Left lung (tissue), 10 donors: Measurements from ENCODE around the gene MED26. TPM values are rescaled to one million over a fixed set of nuclear protein-coding genes. Genes with fewer than 3 reads are reported as not detected.
A peak's percentile ranks its signal among the peaks of the same experiment; 100 is the strongest.

Experiments used
- ATAC-seq: fragments of 200-7000 bp; cut with Tn5 transposase; one replicate; pipeline ENCODE4 v1.9.1; 2020; ENCODE audit warnings: moderate library complexity
- DNase-seq, 4 donors: peaks; one replicate each; pipeline ENCODE4 v3.0.0-alpha.2; 2013 to 2020
- H3K27ac ChIP-seq, 2 donors: fragments of 200-600 bp; sonication (generic) in 1 of 2; one replicate each; pipeline versions ENCODE4 v1.5.0 to v1.8.0; 2020 to 2021
- H3K27me3 ChIP-seq, 2 donors: fragments of 200-600 bp; sonication (generic) in 1 of 2; one replicate each; pipeline versions ENCODE4 v1.5.0 to v1.8.0; 2020 to 2021
- H3K36me3 ChIP-seq, 2 donors: fragments of 200-600 bp; sonication (generic) in 1 of 2; one replicate each; pipeline versions ENCODE4 v1.5.0 to v1.8.0; 2020 to 2021
- H3K4me1 ChIP-seq, 2 donors: fragments of 200-600 bp; one replicate each; pipeline ENCODE4 v1.8.0; 2021
- H3K4me3 ChIP-seq, 2 donors: fragments of 200-600 bp; sonication (generic) in 1 of 2; one replicate each; pipeline versions ENCODE4 v1.5.0 to v1.8.0; 2020 to 2021; ENCODE audit warnings: mild to moderate bottlenecking in 1 of 2
- H3K9me3 ChIP-seq, 2 donors: fragments of 200-600 bp; sonication (generic) in 1 of 2; one replicate each; pipeline versions ENCODE4 v1.5.0 to v1.8.0; 2020 to 2021
- intact Hi-C, 2 donors: fragments of 100-400 bp; cut with DNase I; formaldehyde crosslinking; loops; one replicate each; pipeline versions ENCODE4 v1.11.2 to v1.14.2; 2022
- polyA plus RNA-seq, 6 donors: library from polyadenylated mRNA; unstranded; fragments of 120-200 nt; gene quantifications; one replicate each; pipeline ENCODE4 v1.2.1, GENCODE V29; 2013; ENCODE audit not compliant: insufficient read length in 6 of 6
- total RNA-seq, 2 donors: library from RNA; stranded (reverse); fragmentation: NEBNext Ultra II Directional; extraction: Animal tissue kit (Norgen Biotek cat#: 25700); gene quantifications; one replicate each; pipeline ENCODE4 v1.2.1, GENCODE V29; 2021
- TF ChIP-seq, protein P1 (sequence below), 2 donors: fragments of 200-600 bp; sonication (generic) in 1 of 2; IDR thresholded peaks; one replicate each; pipeline versions ENCODE4 v1.5.0 to v1.8.0; 2021; ENCODE audit warnings: antibody characterized with exemption in 2 of 2
- donor health status: DM: no; HTN: yes; CAD: no.
- donor health status: DM: no; HTN: no; CAD: no.

MED26 gene
- total and polyA plus RNA-seq, 8 donors: 7.0 to 10.3 (median 8.8) TPM

DNA sequence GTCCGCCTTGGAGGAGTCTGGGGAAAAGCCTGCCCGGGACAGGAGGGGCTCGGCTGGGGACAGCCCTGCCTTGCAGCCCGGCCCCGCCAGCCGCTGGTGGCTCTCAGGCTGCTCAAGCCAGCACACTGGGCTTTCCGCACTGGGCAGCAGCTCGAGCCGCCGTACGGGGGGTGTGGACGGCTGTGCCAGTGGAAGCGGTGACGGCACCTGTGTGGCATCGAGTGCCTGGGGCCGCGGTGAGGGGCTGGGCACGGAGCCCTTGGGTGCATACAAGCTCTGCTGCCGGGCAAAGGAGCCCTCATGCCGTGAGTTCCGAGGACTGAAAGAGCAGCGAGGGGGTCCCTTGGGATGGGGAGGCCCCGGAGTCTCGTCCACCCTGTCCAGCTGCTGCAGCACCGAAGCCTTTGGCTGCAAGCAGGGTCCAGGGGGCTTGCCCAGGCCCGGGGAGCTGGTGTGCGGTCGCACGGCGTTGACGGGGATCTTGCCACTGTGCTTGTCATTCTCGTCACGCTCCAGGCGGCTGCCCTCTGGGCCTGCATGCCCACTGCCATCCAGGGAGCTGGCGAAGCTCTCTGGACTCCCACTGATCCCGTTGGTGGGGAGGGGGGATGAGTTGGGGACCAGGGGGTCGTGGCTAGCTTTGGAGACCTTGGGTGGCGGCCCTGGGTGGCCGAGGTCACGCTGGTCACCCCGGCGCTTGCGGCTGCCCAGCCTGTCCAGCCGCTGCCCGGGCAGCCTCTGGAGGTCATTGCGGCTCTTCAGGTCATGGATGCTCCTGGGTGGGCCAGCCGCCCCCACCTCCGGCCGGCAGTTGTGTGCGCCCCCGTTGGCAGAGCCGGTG is 51.1 kb downstream of the MED26 start:
- ATAC-seq: no peak
- no peak for DNase-seq
- Histone ChIP-seq H3K27me3 (no peaks in the 10 kb centered on the region), H3K4me1 (peaks cover 15 to 46% of the 10 kb centered on the region in 2 donors), H3K4me3 (no peak overlapping the region), H3K36me3 (peaks cover 0 to 40% of the 10 kb centered on the region in 2 donors), H3K27ac (no peak overlapping the region), H3K9me3 (no peaks in the 10 kb centered on the region)
- intact Hi-C loops: loop anchor here in 1 of 2 donors (10.0 kb wide), 1 partner anchor 48 kb away; the partner anchor contains the start of gene MED26
- TF ChIP-seq, protein P1, sequence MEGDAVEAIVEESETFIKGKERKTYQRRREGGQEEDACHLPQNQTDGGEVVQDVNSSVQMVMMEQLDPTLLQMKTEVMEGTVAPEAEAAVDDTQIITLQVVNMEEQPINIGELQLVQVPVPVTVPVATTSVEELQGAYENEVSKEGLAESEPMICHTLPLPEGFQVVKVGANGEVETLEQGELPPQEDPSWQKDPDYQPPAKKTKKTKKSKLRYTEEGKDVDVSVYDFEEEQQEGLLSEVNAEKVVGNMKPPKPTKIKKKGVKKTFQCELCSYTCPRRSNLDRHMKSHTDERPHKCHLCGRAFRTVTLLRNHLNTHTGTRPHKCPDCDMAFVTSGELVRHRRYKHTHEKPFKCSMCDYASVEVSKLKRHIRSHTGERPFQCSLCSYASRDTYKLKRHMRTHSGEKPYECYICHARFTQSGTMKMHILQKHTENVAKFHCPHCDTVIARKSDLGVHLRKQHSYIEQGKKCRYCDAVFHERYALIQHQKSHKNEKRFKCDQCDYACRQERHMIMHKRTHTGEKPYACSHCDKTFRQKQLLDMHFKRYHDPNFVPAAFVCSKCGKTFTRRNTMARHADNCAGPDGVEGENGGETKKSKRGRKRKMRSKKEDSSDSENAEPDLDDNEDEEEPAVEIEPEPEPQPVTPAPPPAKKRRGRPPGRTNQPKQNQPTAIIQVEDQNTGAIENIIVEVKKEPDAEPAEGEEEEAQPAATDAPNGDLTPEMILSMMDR (IDR thresholded peaks at IDR 0.05): no peak

DNA sequence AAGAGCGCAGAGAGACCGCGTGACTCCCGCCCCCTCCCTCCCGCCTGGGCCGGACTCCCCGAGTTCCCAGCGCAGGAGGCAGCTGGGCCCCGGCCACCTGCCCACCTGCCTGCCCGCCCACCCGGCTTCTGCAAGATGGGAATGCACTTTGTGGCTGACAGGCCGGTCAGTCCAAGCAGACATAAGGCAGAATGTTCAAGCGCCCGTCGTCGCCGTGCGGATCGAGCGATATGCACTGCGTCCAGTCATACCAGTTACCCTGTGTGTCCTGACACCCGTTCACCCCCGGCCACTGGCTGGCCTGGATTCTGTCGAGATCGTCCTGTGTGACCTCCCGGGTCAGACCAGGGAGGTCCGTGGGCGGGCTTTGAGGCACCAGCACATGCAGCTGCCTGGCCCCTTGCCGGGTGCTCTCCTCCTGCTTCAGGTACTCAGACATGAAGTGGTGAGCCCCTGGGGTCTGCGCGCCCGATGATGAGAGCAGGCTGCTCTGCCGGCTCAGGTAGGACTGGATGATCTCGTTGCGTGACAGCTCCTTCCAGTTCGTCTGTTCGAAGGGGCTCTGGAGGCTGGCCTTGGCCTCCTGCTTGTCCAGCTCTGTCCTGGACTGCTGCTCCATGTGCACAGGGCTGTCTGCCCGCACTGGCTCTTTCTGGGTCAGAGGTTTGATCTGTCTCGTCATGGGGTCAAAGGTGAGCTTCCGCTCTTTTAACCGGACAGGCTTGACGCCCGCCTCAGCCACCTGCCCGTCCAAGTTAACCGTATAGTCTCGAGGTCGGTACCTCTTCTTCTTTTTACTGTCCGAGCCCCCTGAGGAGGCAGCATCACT is 51.9 kb downstream of the MED26 start:
- ATAC-seq: no peak
- H3K27me3 ChIP-seq: no peaks in the 10 kb centered on the region
- intact Hi-C loops: loop anchor here in 1 of 2 donors (10.0 kb wide), 1 partner anchor 49 kb away; the partner anchor contains the start of gene MED26
- DNase-seq: no peak
- H3K4me3 ChIP-seq: no peak overlapping the region
- no peak overlapping the region for H3K27ac ChIP-seq
- peaks cover 0 to 40% of the 10 kb centered on the region in 2 donors for H3K36me3 ChIP-seq
- H3K4me1 ChIP-seq: peaks cover 19 to 43% of the 10 kb centered on the region in 2 donors
- TF ChIP-seq, protein P1 (IDR thresholded peaks at IDR 0.05): no peak
- H3K9me3 ChIP-seq: no peaks in the 10 kb centered on the region

DNA sequence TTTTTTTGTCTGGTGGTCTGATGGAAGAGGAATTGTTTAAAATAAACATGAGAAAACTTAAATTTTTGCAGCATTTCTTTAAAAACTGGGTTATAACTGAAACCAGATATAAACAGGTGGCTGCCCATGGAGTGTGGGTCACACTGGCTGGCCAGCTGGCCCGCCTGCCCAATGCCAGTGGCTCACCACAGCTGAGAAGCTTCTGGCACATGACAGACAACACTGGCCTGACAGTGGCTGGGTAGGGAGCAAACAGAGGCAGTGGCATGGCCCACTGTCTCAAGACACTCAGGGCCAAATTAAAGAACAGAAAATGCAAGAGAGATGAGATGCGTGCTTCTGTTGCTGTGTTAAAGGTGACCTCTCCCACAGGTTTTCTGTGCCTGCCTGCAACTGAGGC is 52.7 kb downstream of the MED26 start:
- ATAC-seq (no peak), DNase-seq (no peak)
- Histone ChIP-seq H3K27me3 (no peaks in the 10 kb centered on the region), H3K36me3 (peaks cover 0 to 40% of the 10 kb centered on the region in 2 donors), H3K9me3 (no peaks in the 10 kb centered on the region), H3K4me3 (no peak overlapping the region), H3K4me1 (peaks cover 23 to 45% of the 10 kb centered on the region in 2 donors), H3K27ac (no peak overlapping the region)
- intact Hi-C loops: loop anchor here in 1 of 2 donors (10.0 kb wide), 1 partner anchor 50 kb away; the partner anchor contains the start of gene MED26
- TF ChIP-seq, protein P1 (IDR thresholded peaks at IDR 0.05): no peak

DNA sequence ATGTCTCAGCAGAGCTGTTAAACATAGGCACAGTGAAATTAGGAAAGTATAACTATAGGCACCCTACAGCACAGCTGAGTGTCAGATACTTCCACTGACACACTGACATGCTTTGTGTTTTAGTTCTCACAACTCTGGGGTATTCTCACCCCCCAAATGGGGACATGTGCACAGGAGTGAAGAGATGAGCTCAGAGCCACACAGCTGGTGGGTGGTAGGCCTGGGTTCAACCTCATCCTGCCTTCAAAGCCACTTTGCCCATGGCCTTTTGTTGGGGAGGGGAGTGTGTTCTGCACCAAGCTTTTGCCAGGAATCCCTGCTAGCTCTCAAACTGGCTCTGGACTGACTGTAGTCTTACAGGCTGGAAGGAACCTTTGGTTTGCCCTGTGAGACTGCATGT is 54.1 kb downstream of the MED26 start:
- Histone ChIP-seq H3K36me3 (peaks cover 0 to 50% of the 10 kb centered on the region in 2 donors), H3K4me3 (peak overlapping the region in 1 of 2 donors; percentile 95)

More for the DNA sequence above, 54.1 kb downstream of the MED26 start:
- H3K9me3 ChIP-seq: no peaks in the 10 kb centered on the region
- TF ChIP-seq, protein P1 (IDR thresholded peaks at IDR 0.05): no peak
- intact Hi-C loops: loop anchor here in 1 of 2 donors (10.0 kb wide), 1 partner anchor 51 kb away; the partner anchor contains the start of gene MED26
- DNase-seq: no peak
- H3K27ac ChIP-seq: no peak overlapping the region
- no peak for ATAC-seq
- H3K4me1 ChIP-seq: peaks cover 35 to 55% of the 10 kb centered on the region in 2 donors
- no peaks in the 10 kb centered on the region for H3K27me3 ChIP-seq
